HCT116 (cell line): Measurements from ENCODE around the gene TMEM238. TPM values are rescaled to one million over a fixed set of nuclear protein-coding genes. Genes with fewer than 3 reads are reported as not detected.

Source experiments
- ATAC-seq: fragments of 200-7000 bp; cut with Tn5 transposase; 2 replicates; pipeline ENCODE4 v1.9.1; 2020; ENCODE audit warnings: mild to moderate bottlenecking, moderate library complexity
- BruUV-seq: library from RNA; stranded (reverse); fragments of 400-500 nt; replicated peaks from 2 replicates; lab custom pipeline; 2021; lab: Mats Ljungman, UMichigan
- CTCF ChIA-PET: fragments of 300-600 bp; sonication (Branson Sonifier 250); formaldehyde crosslinking; loops from one replicate; lab custom pipeline; 2021; ENCODE audit warnings: antibody characterized with exemption; lab: Charles Lee
- POLR2A ChIA-PET: fragments of 300-600, 350-600 bp; sonication (Branson Sonifier 250); formaldehyde crosslinking; loops from one replicate; lab custom pipeline; 2021; ENCODE audit warnings: antibody characterized with exemption; lab: Charles Lee
- RAD21 ChIA-PET, 2 experiments: fragments of 300-600 bp; sonication (Branson Sonifier 250); formaldehyde crosslinking; loops; one replicate each; lab custom pipeline; 2023; ENCODE audit warnings: low total read pairs in 2 of 2; ENCODE audit not compliant: uncharacterized antibody in 2 of 2, unreplicated experiment in 2 of 2, low non-redundant PET in 1 of 2; lab: Charles Lee
- DNase-seq: peaks from one replicate; pipeline ENCODE4 v3.0.0-alpha.2; 2010; ENCODE audit warnings: low read depth, low spot score
- H2AFZ ChIP-seq: fragments of 200-600 bp; shearing (Covaris generic), sonication (generic); 2 replicates; pipeline ENCODE4 v1.6.1; 2017; ENCODE audit warnings: low read depth, mixed run types, mixed read lengths, antibody characterized with exemption, low read length; ENCODE audit not compliant: poor library complexity, severe bottlenecking
- H3K27ac ChIP-seq: 2 replicates; pipeline ENCODE4 v1.5.1; 2012; ENCODE audit warnings: low read depth, low read length
- H3K27me3 ChIP-seq: fragments of 200-600 bp; sonication (generic); 2 replicates; pipeline ENCODE4 v1.6.1; 2016; ENCODE audit warnings: mixed run types, low read length, mixed read lengths; ENCODE audit not compliant: insufficient read depth
- H3K36me3 ChIP-seq, 2 experiments: fragments of 200-500 bp in 1 of 2; fragments of 200-600 bp in 1 of 2; sonication (Bioruptor generic) in 1 of 2; sonication (generic) in 1 of 2; 2 replicates each; pipeline versions ENCODE4 v1.5.1 to v1.6.1; 2014 to 2016; ENCODE audit warnings: low read length in 2 of 2, inconsistent platforms in 1 of 2, mixed read lengths in 1 of 2, mixed run types in 1 of 2; ENCODE audit not compliant: insufficient read depth in 2 of 2, control insufficient read depth in 1 of 2
- H3K4me1 ChIP-seq, 2 experiments: fragments of 200-600 bp in 1 of 2; sonication (generic) in 1 of 2; 2 replicates each; pipeline versions ENCODE4 v1.5.1 to v1.6.1; 2012 to 2017; ENCODE audit warnings: low read length in 2 of 2, inconsistent platforms in 1 of 2, mild to moderate bottlenecking in 1 of 2, mixed read lengths in 1 of 2, mixed run types in 1 of 2, moderate library complexity in 1 of 2; ENCODE audit not compliant: insufficient read depth in 2 of 2, control insufficient read depth in 1 of 2
- H3K4me2 ChIP-seq: fragments of 200-600 bp; sonication (generic); 2 replicates; pipeline ENCODE4 v1.6.1; 2017; ENCODE audit warnings: mixed run types, low read length, mixed read lengths
- H3K4me3 ChIP-seq, 2 experiments: fragments of 200-600 bp in 1 of 2; sonication (generic) in 1 of 2; replicated peaks in 1 of 2; 2 replicates each; pipeline ENCODE4 v1.5.1; 2011 to 2016; ENCODE audit warnings: low read length in 2 of 2, control low read depth in 1 of 2, low read depth in 1 of 2, mild to moderate bottlenecking in 1 of 2, mixed read lengths in 1 of 2, mixed run types in 1 of 2
- H3K79me2 ChIP-seq: fragments of 200-600 bp; sonication (generic); 2 replicates; pipeline ENCODE4 v1.6.1; 2017; ENCODE audit warnings: mild to moderate bottlenecking, mixed run types, low read length, moderate library complexity, mixed read lengths; ENCODE audit not compliant: insufficient read depth
- H3K9ac ChIP-seq: fragments of 200-600 bp; sonication (generic); 2 replicates; pipeline ENCODE4 v1.6.1; 2016; ENCODE audit warnings: low read length, mixed read lengths
- H3K9me2 ChIP-seq: fragments of 200-600 bp; sonication (generic), shearing (Covaris generic); 2 replicates; pipeline ENCODE4 v1.6.1; 2017; ENCODE audit warnings: mixed run types, mild to moderate bottlenecking, moderate library complexity; ENCODE audit not compliant: insufficient read depth
- H3K9me3 ChIP-seq, 2 experiments: fragments of 200-500 bp in 1 of 2; fragments of 200-600 bp in 1 of 2; sonication (Bioruptor generic) in 1 of 2; sonication (generic) in 1 of 2; 2 replicates each; pipeline ENCODE4 v1.6.1; 2014 to 2017; ENCODE audit warnings: low read length in 2 of 2, mixed read lengths in 2 of 2, inconsistent platforms in 1 of 2, low read depth in 1 of 2, mild to moderate bottlenecking in 1 of 2, mixed run types in 1 of 2, moderate library complexity in 1 of 2; ENCODE audit not compliant: control insufficient read depth in 1 of 2, insufficient read depth in 1 of 2
- H4K20me1 ChIP-seq: fragments of 200-600 bp; sonication (generic), shearing (Covaris generic); 2 replicates; pipeline ENCODE4 v1.6.1; 2017; ENCODE audit warnings: mixed run types, mild to moderate bottlenecking, moderate library complexity; ENCODE audit not compliant: insufficient read depth
- CBX3 ChIP-seq: IDR thresholded peaks from 2 replicates; pipeline ENCODE4 v1.6.1; 2012; ENCODE audit warnings: low read depth
- CEBPB ChIP-seq: IDR thresholded peaks from 2 replicates; pipeline ENCODE4 v1.6.1; 2012; ENCODE audit warnings: low read depth
- CTCF ChIP-seq, 3 experiments: fragments of 200-600 bp in 1 of 3; sonication (generic) in 1 of 3; IDR thresholded peaks in 2 of 3; conservative IDR thresholded peaks in 1 of 3; 2 replicates each; pipeline ENCODE4 v1.5.1; 2012 to 2017; ENCODE audit warnings: low read depth in 2 of 3, low read length in 2 of 3, antibody characterized with exemption in 1 of 3, borderline replicate concordance in 1 of 3, control low read depth in 1 of 3, mild to moderate bottlenecking in 1 of 3, mixed read lengths in 1 of 3, mixed run types in 1 of 3, moderate library complexity in 1 of 3; ENCODE audit not compliant: insufficient read depth in 1 of 3
- EGR1 ChIP-seq: IDR thresholded peaks from 2 replicates; pipeline ENCODE4 v1.6.1; 2012; ENCODE audit warnings: low read depth
- ELF1 ChIP-seq: IDR thresholded peaks from 2 replicates; pipeline ENCODE4 v1.6.1; 2012; ENCODE audit warnings: low read depth, borderline replicate concordance
- EZH2phosphoT487 ChIP-seq: fragments of 200-600 bp; IDR thresholded peaks from 2 replicates; pipeline ENCODE4 v1.6.1; 2018; ENCODE audit warnings: antibody characterized with exemption, borderline replicate concordance
- FOSL1 ChIP-seq: IDR thresholded peaks from 2 replicates; pipeline ENCODE4 v1.6.1; 2012; ENCODE audit warnings: low read depth
- POLR2A ChIP-seq: IDR thresholded peaks from 2 replicates; pipeline ENCODE4 v1.7.0; 2011; ENCODE audit warnings: borderline replicate concordance; ENCODE audit not compliant: insufficient read depth, insufficient read length; ENCODE audit errors: extremely low read depth
- POLR2AphosphoS5 ChIP-seq: IDR thresholded peaks from 2 replicates; pipeline ENCODE4 v1.6.1; 2011; ENCODE audit warnings: mild to moderate bottlenecking, low read depth, low read length, moderate library complexity
- RAD21 ChIP-seq: IDR thresholded peaks from 2 replicates; pipeline ENCODE4 v1.6.1; 2012; ENCODE audit warnings: low read depth, mild to moderate bottlenecking
- SIN3A ChIP-seq: IDR thresholded peaks from 2 replicates; pipeline ENCODE4 v1.6.1; 2012; ENCODE audit warnings: low read depth
- SP1 ChIP-seq: IDR thresholded peaks from 2 replicates; pipeline ENCODE4 v1.6.1; 2012; ENCODE audit warnings: low read depth
- SRF ChIP-seq: IDR thresholded peaks from 2 replicates; pipeline ENCODE4 v1.6.1; 2012; ENCODE audit warnings: low read depth
- TCF7L2 ChIP-seq: IDR thresholded peaks from 2 replicates; pipeline ENCODE4 v1.7.0; 2011; ENCODE audit warnings: borderline replicate concordance, inconsistent platforms; ENCODE audit not compliant: insufficient read depth, insufficient read length; ENCODE audit errors: extremely low read depth
- ZFX ChIP-seq: fragments of 450-650 bp; IDR thresholded peaks from 2 replicates; pipeline ENCODE4 v1.6.1; 2017
- ZNF274 ChIP-seq: fragments of 200-500 bp; sonication (Bioruptor generic); IDR thresholded peaks from 2 replicates; pipeline ENCODE4 v1.6.1; 2014; ENCODE audit warnings: mild to moderate bottlenecking, low read depth, low read length, inconsistent platforms
- intact Hi-C: fragments of 100-400 bp; cut with micrococcal nuclease; formaldehyde crosslinking; loops from 2 replicates; pipeline ENCODE4 v1.10.0; 2022
- total RNA-seq: library from RNA; stranded (reverse); gene quantifications from one replicate; pipeline ENCODE4 v1.2.1, GENCODE V29; 2021; ENCODE audit not compliant: unreplicated experiment
- TF ChIP-seq, protein P1 (sequence below): IDR thresholded peaks from 2 replicates; pipeline ENCODE4 v1.6.1; 2012
- TF ChIP-seq, protein P2 (sequence below): IDR thresholded peaks from 2 replicates; pipeline ENCODE4 v1.6.1; 2011; ENCODE audit warnings: mild to moderate bottlenecking, low read length, moderate library complexity; ENCODE audit not compliant: insufficient replicate concordance; ENCODE audit errors: extremely low read depth
- TF ChIP-seq, protein P3 (sequence below): IDR thresholded peaks from 2 replicates; pipeline ENCODE4 v1.6.1; 2012; ENCODE audit warnings: low read depth

TMEM238 gene
- total RNA-seq, 1 experiment from 2014 or later, result 21.0 TPM

- intact Hi-C loops, result no loop called here
- BruUV-seq, result no TSS peak
- ChIA-PET CTCF (interaction anchor here (2.0 kb wide), 1 partner anchor 261 kb away, joined by 6 read pairs; no protein-coding TSS in a partner anchor), RAD21 (no interaction called here), POLR2A (interaction anchor here (0.6 to 1.8 kb wide), 24 partner anchors 9 to 328 kb away, joined by 3 to 17 read pairs (median 5); partner anchors contain the start of genes HSPBP1, ISOC2, PPP6R1 and TMEM238)
- peaks cover 12 to 27% of the 10 kb centered on the region in 2 experiments for H3K4me1 ChIP-seq
- H2AFZ ChIP-seq, result peak overlapping the region; percentile 67
- H3K4me3 ChIP-seq, result peak overlapping the region; percentile 81 to 93
- peak overlapping the region; percentile 83 for H3K4me2 ChIP-seq
- peaks cover 11% of the 10 kb centered on the region; the same call in 1 of the 2 replicates for H4K20me1 ChIP-seq
- H3K27me3 ChIP-seq, result no peaks in the 10 kb centered on the region
- DNase-seq (peak; percentile 98), ATAC-seq (peak; percentile 94)
- H3K79me2 ChIP-seq, result peaks cover 44% of the 10 kb centered on the region
- peaks cover 23 to 34% of the 10 kb centered on the region in 2 experiments for H3K36me3 ChIP-seq
- H3K9me3 ChIP-seq, result no peaks in the 10 kb centered on the region
- peak overlapping the region; percentile 99 for H3K9ac ChIP-seq
- no peaks in the 10 kb centered on the region for H3K9me2 ChIP-seq
- peak overlapping the region; percentile 95 for H3K27ac ChIP-seq
- TF ChIP-seq SP1, result peak; percentile 91
- no peak for TF ChIP-seq ZFX
- no peak for TF ChIP-seq FOSL1
- TF ChIP-seq, protein P1, sequence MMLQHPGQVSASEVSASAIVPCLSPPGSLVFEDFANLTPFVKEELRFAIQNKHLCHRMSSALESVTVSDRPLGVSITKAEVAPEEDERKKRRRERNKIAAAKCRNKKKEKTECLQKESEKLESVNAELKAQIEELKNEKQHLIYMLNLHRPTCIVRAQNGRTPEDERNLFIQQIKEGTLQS, result no peak
- TF ChIP-seq, protein P2, sequence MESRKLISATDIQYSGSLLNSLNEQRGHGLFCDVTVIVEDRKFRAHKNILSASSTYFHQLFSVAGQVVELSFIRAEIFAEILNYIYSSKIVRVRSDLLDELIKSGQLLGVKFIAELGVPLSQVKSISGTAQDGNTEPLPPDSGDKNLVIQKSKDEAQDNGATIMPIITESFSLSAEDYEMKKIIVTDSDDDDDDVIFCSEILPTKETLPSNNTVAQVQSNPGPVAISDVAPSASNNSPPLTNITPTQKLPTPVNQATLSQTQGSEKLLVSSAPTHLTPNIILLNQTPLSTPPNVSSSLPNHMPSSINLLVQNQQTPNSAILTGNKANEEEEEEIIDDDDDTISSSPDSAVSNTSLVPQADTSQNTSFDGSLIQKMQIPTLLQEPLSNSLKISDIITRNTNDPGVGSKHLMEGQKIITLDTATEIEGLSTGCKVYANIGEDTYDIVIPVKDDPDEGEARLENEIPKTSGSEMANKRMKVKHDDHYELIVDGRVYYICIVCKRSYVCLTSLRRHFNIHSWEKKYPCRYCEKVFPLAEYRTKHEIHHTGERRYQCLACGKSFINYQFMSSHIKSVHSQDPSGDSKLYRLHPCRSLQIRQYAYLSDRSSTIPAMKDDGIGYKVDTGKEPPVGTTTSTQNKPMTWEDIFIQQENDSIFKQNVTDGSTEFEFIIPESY, result no peak
- no peak for TF ChIP-seq SIN3A
- no peak for TF ChIP-seq RAD21
- TF ChIP-seq POLR2A, result no peak
- TF ChIP-seq CBX3, result peak; percentile 74
- TF ChIP-seq, protein P3, sequence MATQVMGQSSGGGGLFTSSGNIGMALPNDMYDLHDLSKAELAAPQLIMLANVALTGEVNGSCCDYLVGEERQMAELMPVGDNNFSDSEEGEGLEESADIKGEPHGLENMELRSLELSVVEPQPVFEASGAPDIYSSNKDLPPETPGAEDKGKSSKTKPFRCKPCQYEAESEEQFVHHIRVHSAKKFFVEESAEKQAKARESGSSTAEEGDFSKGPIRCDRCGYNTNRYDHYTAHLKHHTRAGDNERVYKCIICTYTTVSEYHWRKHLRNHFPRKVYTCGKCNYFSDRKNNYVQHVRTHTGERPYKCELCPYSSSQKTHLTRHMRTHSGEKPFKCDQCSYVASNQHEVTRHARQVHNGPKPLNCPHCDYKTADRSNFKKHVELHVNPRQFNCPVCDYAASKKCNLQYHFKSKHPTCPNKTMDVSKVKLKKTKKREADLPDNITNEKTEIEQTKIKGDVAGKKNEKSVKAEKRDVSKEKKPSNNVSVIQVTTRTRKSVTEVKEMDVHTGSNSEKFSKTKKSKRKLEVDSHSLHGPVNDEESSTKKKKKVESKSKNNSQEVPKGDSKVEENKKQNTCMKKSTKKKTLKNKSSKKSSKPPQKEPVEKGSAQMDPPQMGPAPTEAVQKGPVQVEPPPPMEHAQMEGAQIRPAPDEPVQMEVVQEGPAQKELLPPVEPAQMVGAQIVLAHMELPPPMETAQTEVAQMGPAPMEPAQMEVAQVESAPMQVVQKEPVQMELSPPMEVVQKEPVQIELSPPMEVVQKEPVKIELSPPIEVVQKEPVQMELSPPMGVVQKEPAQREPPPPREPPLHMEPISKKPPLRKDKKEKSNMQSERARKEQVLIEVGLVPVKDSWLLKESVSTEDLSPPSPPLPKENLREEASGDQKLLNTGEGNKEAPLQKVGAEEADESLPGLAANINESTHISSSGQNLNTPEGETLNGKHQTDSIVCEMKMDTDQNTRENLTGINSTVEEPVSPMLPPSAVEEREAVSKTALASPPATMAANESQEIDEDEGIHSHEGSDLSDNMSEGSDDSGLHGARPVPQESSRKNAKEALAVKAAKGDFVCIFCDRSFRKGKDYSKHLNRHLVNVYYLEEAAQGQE, result no peak
- TF ChIP-seq TCF7L2, result peak; percentile 79
- TF ChIP-seq ZNF274, result no peak
- TF ChIP-seq SRF, result no peak
- TF ChIP-seq ELF1, result no peak; the same call in 1 of the 2 replicates
- TF ChIP-seq CTCF (IDR thresholded peaks at IDR 0.05 in 2 of 3, conservative IDR thresholded peaks at IDR 0.05 in 1 of 3; ENCODE audit: borderline replicate concordance in 1 of 3, insufficient read depth in 1 of 3, low read depth in 2 of 3, low read length in 2 of 3), result no peak
- TF ChIP-seq CEBPB, result no peak
- TF ChIP-seq EGR1, result peak; percentile 55; the same call in 1 of the 2 replicates
- no peak for TF ChIP-seq EZH2phosphoT487
- TF ChIP-seq POLR2AphosphoS5, result no peak
Measured at GRCh38 chr19:55407800-55408532, 23.9 kb upstream of the TMEM238 start.
